HS-5 (cell line): ENCODE results near the gene CFAP97D2.
A peak's percentile ranks its signal among the peaks of the same experiment; 100 is the strongest.
"Not testable (repeated sequence)": the region's sequence is repeated elsewhere in the genome, so short reads cannot be mapped to it uniquely, and the experiment has no call there.

Source experiments
- DNase-seq: peaks from one replicate; pipeline ENCODE4 v3.0.0-alpha.2; 2012; ENCODE audit warnings: low read depth

The CFAP97D2 gene

DNA sequence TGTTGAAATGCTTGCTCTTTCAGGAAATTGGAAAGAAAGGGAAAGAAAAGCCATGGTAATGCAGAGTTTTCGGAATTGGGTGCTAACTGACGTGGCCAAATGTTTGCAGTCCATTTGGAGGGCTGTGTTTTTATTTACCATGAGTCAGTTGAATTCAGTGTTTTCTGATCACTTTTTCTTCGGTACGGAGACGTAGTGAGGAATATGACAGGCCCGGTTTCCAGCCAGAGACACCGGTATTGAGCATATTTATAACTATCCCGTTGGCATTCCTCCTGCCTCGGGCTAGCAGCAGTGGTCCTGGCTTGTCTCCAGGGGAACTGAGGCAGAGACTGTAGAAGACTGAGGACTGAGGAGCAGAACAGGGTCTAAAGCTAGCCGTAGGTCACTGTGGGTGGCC, 56.6 kb downstream of the CFAP97D2 start:
- no peak for DNase-seq

DNA sequence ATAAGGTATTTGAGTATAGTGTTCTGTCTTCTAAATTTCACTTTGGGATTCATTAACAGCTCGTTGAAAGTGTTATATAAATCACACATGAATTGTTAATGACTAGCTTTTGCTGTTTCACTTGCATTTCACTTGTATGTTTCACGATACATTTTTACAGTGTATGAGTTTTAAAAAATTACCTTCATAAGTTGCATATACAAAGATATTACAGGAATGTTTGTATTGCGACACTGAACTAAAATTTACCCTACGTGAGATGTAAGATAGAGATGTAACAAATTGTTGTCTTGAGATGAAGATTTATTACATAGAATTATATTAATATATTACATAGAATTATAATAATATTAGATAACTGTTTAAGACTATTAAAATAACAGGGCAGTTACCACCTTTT, 57.2 kb downstream of the CFAP97D2 start:
- DNase-seq = no peak

DNA sequence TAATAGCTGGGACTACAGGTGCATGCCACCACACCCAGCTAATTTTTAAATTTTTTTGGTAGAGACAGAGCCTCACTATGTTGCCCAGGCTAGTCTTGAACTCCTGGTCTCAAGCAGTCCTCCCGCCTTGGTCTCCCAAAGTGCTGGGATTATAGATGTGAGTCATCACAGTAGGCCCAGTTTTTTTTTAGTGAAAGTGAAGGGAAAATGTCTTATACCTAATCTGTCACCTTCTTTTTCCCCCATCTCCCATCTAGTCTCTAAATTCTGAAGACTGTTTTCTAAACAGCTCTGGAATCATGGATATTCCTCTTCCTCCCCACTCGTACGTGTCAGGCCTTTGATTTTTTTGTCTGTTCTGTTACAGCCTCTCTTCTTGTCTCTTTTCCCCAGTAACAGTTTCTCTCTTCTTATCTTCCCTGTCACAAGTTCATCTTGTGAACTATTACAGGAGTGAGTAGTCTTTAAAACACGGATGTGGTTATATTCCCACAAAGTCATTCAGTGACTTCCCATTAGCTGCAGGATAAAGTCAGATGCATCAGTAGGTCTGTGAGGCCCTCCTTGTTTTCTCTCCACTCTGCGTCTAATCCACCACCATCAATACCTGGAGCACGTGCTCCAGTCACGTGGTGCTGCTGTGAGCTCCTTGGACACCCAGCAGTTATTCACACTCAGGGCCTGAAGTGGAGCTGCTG, 58.5 kb downstream of the CFAP97D2 start:
- DNase-seq = no peak

DNA sequence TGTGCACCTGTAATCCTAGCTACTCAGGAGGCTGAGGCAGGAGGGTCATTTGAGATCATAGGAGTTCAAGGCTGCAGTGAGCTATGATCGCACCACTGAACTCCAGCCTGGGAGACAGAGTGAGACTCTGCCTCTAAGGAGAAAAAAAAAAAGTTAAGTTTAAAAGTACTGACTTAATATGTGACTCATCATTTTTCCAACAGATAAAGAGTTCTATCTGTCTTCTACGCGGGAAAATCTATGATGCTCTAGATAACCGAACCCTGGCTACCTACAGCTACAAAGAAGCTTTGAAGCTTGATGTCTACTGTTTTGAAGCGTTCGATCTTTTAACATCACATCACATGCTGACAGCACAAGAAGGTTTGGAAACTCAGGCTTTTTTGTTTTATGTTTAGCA, 62.9 kb downstream of the CFAP97D2 start:
- DNase-seq = no peak

DNA sequence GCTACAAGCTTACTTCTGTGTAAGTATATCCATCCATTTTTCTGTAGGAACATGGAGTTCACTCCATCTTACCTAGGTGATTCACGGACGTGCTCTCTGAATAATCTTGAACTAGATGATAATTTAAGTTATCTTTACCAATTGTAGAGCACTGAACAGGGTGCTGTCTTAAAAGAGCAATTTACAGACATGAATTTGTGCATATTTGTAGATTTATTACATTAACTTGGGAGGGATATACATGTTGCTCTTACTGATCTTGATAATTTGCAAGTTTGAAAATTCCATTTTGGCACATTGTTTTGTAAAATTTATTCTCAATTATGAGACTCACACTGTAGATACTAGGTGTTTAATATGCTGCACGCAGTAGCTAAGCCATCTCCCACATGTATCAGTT, 64.9 kb downstream of the CFAP97D2 start:
- DNase-seq = no peak

DNA sequence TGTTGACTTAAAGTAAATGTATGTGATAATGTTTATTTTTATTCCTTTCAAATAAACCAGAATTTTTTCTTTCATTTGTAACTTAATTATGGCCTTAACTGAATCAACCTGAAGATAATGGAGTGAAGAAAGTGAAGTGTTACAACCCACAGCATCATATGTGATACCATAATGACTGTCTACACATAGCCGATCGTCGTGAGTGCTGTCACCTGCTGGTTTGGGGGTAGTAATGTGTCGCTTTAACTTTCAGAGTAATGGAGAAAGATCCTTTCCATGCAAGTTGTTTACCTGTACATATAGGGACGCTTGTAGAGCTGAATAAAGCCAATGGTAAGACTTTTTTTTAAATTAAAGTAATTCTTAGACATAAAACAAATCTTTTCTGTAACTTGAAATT, 65.6 kb downstream of the CFAP97D2 start:
- DNase-seq = no peak

DNA sequence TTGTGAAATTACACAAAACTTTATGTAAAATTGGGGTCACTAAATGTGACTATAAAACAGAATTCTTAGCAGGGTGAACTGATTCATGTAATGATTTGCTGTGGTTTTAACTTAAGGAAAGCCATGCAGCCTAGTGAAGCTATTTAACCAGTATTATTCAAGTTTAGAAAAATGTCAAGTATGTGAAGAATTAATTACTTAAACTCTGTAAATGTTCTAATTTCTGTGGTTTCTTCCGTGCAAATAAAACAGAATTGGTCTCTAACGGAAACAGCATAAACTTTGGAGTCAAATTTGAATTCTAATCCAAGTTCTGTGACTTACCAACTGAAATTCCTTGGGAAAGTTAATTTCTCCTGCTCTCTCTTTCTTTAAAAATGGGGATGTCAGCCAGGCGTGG, 69.0 kb downstream of the CFAP97D2 start:
- DNase-seq = no peak

DNA sequence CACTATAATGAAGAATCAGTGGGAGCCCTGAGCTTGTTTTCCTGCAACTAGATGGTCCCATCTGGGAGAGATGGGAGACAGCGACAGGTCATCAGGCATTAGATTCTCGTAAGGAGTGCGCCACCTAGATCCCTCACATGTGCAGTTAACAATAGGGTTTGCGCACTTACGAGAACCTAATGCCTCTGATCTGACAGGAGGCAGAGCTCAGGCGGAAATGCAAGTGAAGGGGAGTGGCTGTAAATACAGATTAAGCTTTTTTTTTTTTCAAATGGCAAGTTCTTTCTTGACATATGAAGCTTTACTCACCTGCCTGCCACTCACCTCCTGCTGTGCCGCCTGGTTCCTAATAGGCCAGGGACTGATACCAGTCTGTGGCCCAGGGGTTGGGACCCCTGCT, 70.0 kb downstream of the CFAP97D2 start:
- DNase-seq = no peak

DNA sequence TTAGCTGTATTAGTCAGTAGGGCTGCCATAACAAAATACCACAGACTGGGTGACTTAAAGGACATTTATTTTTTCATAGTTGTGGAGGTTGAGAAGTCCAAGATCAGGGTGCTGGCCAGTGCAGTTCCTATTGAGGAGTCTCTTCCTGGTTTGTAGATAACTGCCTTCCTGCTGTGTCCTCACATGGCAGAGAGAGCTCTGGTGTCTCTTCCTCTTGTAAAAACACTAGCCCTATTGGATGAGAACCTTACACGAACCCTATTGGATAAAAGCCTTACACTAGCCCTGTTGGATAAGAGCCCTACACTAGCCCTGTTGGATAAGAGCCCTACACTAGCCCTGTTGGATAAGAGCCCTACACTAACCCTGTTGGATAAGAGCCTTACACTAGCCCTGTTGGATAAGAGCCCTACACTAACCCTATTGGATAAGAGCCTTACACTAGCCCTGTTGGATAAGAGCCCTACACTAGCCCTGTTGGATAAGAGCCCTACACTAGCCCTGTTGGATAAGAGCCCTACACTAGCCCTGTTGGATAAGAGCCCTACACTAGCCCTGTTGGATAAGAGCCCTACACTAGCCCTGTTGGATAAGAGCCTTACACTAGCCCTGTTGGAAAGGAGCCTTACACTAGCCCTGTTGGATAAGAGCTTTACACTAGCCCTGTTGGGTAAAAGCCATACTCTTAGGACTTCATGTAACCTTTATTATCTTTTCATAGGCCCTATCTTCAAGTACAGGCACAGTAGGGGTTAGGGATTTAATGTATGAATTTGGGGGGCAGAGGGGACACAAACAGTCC, 72.8 kb downstream of the CFAP97D2 start:
- DNase-seq = not testable (repeated sequence)

DNA sequence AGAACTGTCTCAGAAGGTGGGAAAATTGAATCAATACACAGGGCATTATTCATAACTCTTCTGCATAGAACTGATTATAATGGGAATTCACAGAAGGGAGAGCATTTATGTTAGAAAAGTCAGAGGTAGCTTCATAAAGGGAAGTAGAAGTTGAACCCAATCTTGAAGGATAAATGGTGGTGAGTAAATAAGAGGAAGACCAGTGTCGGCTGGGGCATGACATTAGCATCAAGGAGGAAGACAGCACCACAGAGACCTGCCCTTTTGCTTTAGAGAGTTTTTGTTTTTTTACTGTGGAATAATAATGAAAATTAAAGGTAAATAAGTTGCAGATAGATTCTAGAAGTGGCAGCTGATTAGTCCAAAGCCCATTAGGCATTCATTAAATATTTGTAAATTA, 77.5 kb downstream of the CFAP97D2 start:
- no peak for DNase-seq

DNA sequence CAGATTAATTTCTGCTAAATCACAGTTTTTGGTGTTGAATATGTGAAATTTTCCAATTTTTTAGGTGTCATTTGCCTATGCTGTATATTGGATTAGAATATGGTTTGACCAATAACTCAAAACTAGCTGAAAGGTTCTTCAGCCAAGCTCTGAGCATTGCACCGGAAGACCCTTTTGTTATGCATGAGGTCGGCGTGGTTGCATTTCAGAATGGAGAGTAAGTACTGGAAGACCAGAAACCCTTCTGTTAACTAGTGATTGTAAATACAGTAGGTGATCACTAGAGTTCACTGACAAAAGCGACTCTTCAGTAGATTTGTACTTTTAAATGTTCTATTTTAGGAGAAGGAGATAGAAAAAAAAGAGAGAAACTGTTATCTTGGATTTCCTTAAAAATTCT, 78.0 kb downstream of the CFAP97D2 start:
- DNase-seq = no peak

DNA sequence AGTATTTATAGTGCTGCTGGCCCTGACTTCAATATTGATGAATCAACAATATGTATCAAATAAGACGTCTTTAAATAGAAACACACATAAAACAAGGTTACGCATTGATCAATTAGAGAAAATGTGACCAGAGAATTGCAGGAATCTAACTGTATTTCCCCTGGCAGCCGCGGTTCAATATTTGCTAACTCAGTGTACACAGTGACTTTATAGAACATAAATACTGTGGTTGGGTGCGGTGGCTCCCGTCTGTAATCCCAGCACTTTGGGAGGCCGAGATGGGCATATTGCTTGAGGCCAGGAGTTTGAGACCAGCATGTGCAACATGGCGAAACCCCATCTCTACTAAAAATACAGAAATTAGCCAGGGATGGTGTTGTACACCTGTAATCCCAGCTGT, 79.5 kb downstream of the CFAP97D2 start:
- no peak for DNase-seq

DNA sequence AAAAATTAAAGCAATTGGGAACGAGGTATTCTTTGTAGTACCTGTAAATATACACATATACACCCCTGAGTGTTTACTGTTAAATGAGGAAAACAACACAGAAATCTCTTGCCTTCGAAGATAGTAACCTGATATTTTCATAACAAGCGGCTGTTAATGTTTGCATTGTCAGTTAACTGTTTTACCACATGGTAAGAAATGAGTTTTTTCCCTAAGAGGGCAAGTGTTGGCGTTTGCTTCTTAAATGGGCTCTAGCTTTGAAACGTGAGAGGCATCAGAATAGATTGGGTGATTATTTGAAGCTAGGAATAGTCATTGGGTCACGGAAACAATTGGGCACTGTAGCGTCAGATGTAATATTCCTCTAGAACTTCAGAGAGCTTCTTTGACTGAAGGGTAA, 80.3 kb downstream of the CFAP97D2 start:
- no peak for DNase-seq

DNA sequence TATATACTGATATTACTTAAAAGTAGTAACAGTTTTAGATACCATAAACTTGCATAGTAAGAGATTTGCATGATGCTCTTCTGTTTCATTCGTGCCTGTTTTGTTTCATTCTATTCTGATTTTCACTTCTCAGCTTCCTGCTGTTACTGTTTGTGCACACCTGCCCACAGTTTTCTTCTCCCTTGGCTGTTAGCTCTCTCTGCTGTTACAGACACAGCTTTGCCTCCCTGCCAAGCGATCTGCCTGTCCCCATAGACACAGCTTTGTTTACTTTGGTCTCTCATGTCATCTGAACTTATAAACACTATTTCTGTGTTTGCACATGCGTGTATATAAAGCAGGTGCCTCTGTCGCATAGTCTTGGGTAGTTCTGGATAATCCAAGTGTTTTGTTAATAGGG, 80.9 kb downstream of the CFAP97D2 start:
- no peak for DNase-seq

DNA sequence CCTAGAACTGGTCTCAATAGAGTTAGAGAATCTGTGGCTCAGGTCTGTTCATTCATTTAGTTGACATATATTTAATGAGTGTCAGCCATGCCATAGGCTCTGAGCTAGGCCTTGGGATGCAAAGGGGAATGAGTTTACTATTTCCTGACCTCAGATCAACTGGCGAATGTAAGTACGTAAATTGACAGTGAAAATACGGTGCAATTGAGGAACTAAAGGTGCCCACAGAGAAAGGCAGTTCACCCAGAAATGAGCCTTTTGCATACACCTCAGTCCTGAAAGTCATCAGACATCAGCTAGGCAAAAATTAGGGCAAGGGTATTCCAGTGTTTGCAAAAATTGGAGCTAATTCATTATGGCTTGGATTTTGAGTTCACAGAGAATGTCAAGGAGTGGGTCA, 81.8 kb downstream of the CFAP97D2 start:
- DNase-seq = no peak

DNA sequence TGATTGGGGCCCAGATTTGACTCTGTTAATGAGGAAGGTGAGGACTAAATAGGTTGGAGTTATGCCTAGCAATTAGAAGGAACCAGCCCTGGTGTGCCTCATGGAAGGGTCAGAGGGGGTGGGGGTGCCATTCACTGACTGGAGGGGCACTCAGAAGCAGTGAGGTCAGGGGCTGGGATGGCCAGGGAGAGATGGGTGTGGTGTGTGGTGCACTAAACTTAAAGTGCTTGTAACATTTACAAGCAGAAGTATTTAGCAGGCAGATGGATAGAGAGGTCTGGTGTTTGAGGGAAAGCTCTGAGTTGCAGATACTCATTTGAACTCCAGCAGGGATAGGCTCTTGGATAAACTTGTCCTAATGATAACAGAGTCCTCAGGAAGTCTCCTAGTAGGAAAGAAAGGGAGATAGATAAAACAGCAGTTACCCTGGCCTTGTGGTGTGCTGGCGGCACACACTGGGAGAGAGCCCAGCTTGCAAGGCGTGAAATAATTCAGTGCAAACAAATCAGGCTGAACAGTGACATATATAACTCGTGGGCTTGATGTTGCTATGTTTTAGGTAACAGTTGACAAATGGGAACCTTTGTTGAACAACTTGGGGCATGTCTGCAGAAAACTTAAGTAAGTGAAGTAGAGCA, 82.4 kb downstream of the CFAP97D2 start:
- DNase-seq = no peak

DNA sequence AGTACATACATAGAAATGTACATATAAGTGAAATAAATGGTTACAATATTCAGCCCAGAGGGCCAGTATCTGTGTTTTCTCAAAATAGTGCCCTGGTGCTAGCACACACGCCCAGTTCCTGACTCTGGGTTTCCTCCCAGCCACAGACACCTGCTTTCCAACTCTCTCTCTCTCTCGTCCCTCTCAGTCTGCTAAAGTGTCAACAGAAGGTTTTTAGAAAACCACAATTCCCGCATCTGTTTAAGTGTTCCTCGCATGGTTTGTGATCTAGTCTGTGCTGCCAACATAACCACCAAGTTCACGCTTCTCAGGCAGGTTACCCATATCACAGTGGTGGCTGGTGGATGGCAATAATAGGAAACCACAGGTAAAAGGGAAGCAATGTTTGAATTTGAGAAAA, 84.5 kb downstream of the CFAP97D2 start:
- DNase-seq = no peak

DNA sequence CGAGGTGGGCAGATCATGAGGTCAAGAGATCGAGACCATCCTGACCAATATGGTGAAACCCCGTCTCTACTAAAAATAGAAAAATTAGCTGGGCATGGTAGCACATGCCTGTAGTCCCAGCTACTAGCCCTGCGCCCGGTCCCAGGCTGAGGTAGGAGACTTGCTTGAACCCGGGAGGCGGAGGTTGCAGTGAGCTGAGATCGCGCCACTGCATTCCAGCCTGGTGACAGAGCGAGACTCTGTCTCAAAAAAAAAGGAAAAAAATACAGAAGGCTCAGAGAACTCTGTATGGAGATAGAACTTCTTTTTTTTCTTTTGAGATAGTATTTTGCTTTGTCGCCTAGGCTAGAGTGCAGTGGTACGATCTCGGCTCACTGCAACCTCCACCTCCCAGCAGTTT, 85.3 kb downstream of the CFAP97D2 start:
- DNase-seq = not testable (repeated sequence)

DNA sequence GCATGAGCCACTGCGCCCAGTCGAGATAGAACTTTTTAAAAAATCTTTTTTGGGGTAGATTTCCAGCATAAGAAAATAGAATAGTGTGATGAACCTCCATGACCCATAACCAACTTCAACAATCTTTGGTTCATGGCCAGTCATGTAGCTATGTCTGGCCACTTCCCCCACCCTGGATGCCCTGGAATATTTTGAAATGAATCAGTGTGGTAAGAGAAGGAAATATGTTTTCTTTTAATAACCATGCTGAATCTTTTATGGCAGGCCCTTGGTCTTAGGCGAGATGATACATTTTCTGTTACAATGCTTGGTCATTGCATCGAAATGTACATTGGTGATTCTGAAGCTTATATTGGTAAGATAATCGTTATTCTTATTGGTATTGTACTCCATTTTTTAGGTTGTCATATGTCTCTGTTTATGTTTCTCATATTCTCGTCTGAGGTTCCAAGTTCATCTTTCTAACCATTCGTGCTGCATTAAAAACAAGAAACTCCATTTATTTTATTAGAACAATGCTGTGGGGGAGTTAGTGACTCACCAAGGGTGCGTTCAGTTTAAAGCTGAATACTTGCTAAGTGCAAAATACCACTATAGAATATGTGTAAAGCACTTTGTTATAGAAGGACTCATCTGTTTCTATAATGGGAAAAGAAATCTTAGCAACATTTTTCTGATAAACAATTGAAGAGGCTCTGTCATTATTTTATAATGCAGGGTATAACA, 86.0 kb downstream of the CFAP97D2 start:
- DNase-seq = peak; percentile 44

DNA sequence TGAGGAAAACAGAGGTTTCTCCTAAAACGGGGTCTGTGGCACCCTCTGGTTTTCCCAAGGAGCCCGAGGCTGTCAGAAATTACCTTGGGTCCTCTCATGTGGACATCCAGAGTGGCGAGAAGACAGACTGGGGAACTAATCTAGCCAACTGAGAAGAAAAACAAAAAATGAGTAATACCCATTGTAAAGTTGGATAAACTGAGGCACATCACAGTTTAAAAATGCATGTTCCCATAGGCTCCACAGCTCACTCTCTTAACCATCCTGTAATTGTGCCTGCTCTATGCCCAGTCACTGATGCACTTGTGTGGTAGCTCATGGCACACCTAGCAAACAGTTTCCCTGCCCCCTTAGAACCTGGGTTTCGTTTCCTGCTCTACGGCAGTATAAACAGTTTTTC, 87.2 kb downstream of the CFAP97D2 start:
- DNase-seq = no peak

DNA sequence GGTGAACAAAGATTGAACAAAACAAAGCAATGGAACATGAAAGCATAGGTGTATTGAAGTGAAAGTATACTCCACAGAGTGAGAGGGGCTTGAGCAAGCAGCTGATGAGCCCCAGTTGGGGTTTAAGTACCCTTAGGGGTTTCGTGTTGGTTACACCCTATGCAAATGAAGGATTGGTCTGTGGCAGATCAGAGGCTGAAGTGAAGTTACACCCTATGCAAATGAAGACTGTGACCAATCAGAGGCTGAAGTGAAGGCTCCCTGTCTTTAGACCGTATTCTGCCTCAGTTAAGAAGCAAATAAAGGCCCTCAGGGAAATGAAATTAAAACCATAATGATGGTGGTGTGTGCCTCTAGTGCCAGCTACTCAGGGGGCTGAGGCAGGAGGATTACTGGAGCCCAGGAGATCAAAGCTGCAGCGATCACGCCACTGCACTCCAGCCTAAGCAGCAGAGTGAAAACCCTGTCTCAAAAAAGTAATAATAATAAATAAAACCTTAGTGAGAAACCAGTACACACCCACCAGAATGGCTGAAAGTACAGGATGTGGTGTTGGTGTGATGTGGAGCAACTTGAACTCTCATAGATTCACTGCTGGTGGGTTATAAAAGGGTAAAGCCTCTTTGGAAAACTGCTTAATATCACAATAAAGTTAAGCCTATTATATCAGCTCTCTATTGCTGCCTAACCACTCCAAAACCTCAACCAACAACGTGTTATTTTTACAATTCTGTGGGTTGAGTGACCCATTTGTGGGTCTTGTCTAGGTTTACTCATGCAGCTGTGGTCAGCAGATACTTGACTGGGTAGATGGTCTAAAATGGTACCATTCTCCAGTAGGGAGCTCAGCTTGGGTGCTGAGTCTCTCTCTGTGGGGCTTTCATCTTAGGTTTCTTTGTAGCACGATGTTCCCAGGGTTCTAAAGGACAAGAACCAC, 89.6 kb downstream of the CFAP97D2 start:
- DNase-seq = no peak
